Fibroblast of lung (primary cell): ENCODE measurements around the gene TSHZ2.

Source experiments
- CTCF ChIP-seq, 2 donors: IDR thresholded peaks in 1 of 2; conservative IDR thresholded peaks in 1 of 2; 1 replicate in 1 of 2; 2 replicates in 1 of 2; pipeline ENCODE4 v1.5.1; 2011 to 2012; ENCODE audit warnings: low read length in 2 of 2, control low read depth in 1 of 2, inconsistent platforms in 1 of 2, low read depth in 1 of 2, mild to moderate bottlenecking in 1 of 2
- EZH2 ChIP-seq: IDR thresholded peaks from 2 replicates; pipeline ENCODE4 v1.5.1; 2012; ENCODE audit warnings: low read length, control low read depth, mild to moderate bottlenecking; ENCODE audit errors: missing control alignments

GRCh38 chr20:53284256-53284655, 312.1 kb downstream of the TSHZ2 start:
- no peak for TF ChIP-seq CTCF (conservative IDR thresholded peaks at IDR 0.05 in 1 of 2, IDR thresholded peaks at IDR 0.05 in 1 of 2; ENCODE audit: low read depth in 1 of 2, low read length in 2 of 2)
- no peak for TF ChIP-seq EZH2
